Activated CD8-positive, alpha-beta T cell treated with anti-CD3 and anti-CD28 coated beads, Interleukin-2, amount 10 ng/mL, durations not matched to agents 7 days and 5 days (primary cell): ENCODE results near the gene CCER1. TPM values are rescaled to one million over a fixed set of nuclear protein-coding genes. Genes with fewer than 3 reads are reported as not detected.

ENCODE experiments used
- ATAC-seq: fragments of 150-1000 bp; cut with Tn5 transposase; one replicate; pipeline ENCODE4 v1.10.0; 2021; ENCODE audit warnings: moderate library complexity
- CTCF ChIA-PET: fragments of 350-600 bp; sonication (Branson Sonifier 250); formaldehyde crosslinking; loops from one replicate; lab custom pipeline; 2021; ENCODE audit warnings: antibody characterized with exemption; lab: Charles Lee
- POLR2A ChIA-PET: fragments of 350-600 bp; sonication (Branson Sonifier 250); formaldehyde crosslinking; loops from one replicate; lab custom pipeline; 2021; ENCODE audit warnings: antibody characterized with exemption; lab: Charles Lee
- DNase-seq: peaks from one replicate; pipeline ENCODE4 v3.0.0-alpha.2; 2020
- H3K27ac Mint-ChIP-seq: one replicate; pipeline ENCODE4 v1.8.0; 2021; ENCODE audit warnings: mild to moderate bottlenecking, mixed read lengths
- H3K27me3 Mint-ChIP-seq: one replicate; pipeline ENCODE4 v1.8.0; 2021; ENCODE audit warnings: low read depth, mixed read lengths
- H3K36me3 Mint-ChIP-seq: one replicate; pipeline ENCODE4 v1.8.0; 2021; ENCODE audit warnings: low read depth, mixed read lengths
- H3K4me1 Mint-ChIP-seq: one replicate; pipeline ENCODE4 v1.8.0; 2021; ENCODE audit warnings: low read depth, mixed read lengths
- H3K4me3 Mint-ChIP-seq: one replicate; pipeline ENCODE4 v1.8.0; 2021; ENCODE audit warnings: mild to moderate bottlenecking, mixed read lengths
- H3K9me3 Mint-ChIP-seq: one replicate; pipeline ENCODE4 v1.8.0; 2022; ENCODE audit warnings: mixed read lengths; ENCODE audit not compliant: insufficient read depth
- total RNA-seq, 2 experiments: library from RNA; stranded (reverse); gene quantifications; one replicate each; pipeline ENCODE4 v1.2.3, GENCODE V29; 2021

CCER1 gene
- total RNA-seq, 2 experiments from 2014 or later = not detected

DNA sequence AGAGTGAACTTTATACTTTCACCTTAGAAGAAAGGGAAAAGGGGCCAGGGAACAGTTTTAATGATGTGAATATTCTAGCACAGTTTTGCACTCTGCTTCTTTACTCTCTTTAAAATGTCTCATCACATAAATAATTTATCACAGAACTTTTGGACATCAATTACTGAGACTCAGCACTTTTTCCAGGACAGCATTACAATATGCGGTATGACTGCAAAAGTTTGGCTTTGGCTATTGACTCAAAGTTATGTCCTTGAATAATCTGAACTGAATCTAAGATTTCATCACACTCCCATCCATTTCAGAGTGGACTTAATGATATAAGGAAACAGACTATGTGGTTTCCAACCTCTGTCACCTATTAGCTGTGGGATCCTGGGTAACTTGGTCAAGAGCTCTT is 11.7 kb downstream of the CCER1 start:
- ATAC-seq (no peak), DNase-seq (no peak)
- H3K4me3 Mint-ChIP-seq = no peak overlapping the region
- no peaks in the 10 kb centered on the region for H3K4me1 Mint-ChIP-seq
- ChIA-PET CTCF (interaction anchor here (1.0 to 1.1 kb wide), 3 partner anchors 15 to 89 kb away, joined by 3 to 4 read pairs (median 3); no protein-coding TSS in a partner anchor), POLR2A (no interaction called here)
- H3K36me3 Mint-ChIP-seq = no peaks in the 10 kb centered on the region
- H3K27ac Mint-ChIP-seq = no peak overlapping the region
- H3K27me3 Mint-ChIP-seq = peaks cover 8% of the 10 kb centered on the region
- no peaks in the 10 kb centered on the region for H3K9me3 Mint-ChIP-seq

DNA sequence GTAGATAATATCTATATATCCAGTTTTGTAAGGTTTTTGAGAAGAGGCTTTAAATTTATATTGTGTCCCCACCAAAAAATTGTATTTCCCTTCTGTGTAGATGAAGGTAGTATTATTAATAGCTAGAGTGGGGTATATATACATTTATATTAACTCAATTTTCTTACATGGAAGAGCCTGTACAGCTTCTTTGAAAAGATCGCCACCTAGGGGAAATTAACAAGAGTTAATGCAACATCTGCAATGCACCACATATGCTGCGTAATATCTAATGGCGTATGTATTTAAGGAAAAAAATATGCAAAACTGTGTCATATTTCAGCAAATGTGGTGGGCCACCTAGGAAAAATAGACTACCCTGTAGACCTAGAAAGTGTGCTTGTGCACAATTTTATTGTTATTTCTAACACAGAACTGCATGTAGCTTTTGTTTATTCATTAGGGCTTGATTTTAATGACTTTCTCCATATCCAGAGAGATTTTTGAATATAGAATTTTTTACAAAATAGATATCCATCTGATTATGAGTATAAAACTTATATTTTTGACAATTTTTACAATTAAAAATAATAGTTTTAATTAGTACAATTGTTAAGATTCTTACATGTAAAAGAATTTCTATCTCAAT is 14.0 kb downstream of the CCER1 start:
- peaks cover 9% of the 10 kb centered on the region for H3K27me3 Mint-ChIP-seq
- no peaks in the 10 kb centered on the region for H3K36me3 Mint-ChIP-seq
- ChIA-PET CTCF (interaction anchor here (0.7 to 1.7 kb wide), 3 partner anchors 9 to 1398 kb away, joined by 3 to 4 read pairs (median 4); no protein-coding TSS in a partner anchor), POLR2A (no interaction called here)
- no peaks in the 10 kb centered on the region for H3K9me3 Mint-ChIP-seq
- no peaks in the 10 kb centered on the region for H3K4me1 Mint-ChIP-seq
- no peak overlapping the region for H3K4me3 Mint-ChIP-seq
- DNase-seq (no peak), ATAC-seq (no peak)
- no peak overlapping the region for H3K27ac Mint-ChIP-seq

DNA sequence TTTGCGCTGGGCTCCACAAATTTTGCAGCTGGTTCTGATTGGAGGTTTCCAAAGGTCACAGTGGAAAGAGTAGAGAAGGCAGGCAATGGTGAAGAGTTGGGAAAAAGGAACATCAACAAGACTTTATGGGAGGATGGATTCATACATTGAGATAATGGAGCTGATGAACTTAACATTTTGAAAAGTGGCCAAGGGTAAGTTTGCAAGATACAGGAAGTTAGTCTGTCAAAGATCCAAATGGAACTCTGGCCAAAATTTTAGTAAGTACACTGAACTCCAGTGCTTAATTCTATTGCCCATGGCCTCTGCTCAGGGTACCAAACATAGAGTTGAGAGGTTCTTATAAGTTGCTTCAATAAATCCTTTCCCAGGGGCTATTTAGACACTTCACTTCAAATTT is 15.6 kb downstream of the CCER1 start:
- no peaks in the 10 kb centered on the region for H3K9me3 Mint-ChIP-seq
- CTCF ChIA-PET = no interaction called here
- no peaks in the 10 kb centered on the region for H3K36me3 Mint-ChIP-seq
- POLR2A ChIA-PET = no interaction called here
- DNase-seq = no peak
- no peak overlapping the region for H3K27ac Mint-ChIP-seq
- ATAC-seq = no peak
- H3K4me3 Mint-ChIP-seq = no peak overlapping the region
- H3K27me3 Mint-ChIP-seq = peaks cover 9% of the 10 kb centered on the region
- H3K4me1 Mint-ChIP-seq = no peaks in the 10 kb centered on the region

DNA sequence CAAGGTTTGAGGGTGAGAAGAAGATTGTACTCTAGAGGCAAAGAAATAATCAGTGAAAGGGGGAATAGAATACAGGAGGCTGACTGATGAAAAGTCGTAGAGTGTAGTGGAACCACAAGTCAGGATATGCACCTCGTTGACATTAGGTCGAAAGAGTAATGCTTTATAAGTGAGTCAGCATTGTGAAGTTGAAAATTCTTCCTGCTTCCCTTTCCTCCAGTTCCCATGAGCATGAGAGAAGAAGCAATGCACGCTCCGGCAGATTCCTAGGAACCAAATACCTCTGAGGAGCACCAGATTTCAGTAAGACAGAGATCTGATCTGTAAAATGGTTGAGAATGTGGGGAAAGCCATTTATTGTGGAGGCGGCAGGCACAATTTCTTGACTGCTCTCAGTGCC is 16.5 kb downstream of the CCER1 start:
- POLR2A ChIA-PET = no interaction called here
- no peak overlapping the region for H3K4me3 Mint-ChIP-seq
- no peaks in the 10 kb centered on the region for H3K36me3 Mint-ChIP-seq
- H3K27me3 Mint-ChIP-seq = peaks cover 9% of the 10 kb centered on the region
- no peak overlapping the region for H3K27ac Mint-ChIP-seq
- no peaks in the 10 kb centered on the region for H3K9me3 Mint-ChIP-seq
- no peak for ATAC-seq
- H3K4me1 Mint-ChIP-seq = no peaks in the 10 kb centered on the region
- DNase-seq = no peak
- CTCF ChIA-PET = no interaction called here

DNA sequence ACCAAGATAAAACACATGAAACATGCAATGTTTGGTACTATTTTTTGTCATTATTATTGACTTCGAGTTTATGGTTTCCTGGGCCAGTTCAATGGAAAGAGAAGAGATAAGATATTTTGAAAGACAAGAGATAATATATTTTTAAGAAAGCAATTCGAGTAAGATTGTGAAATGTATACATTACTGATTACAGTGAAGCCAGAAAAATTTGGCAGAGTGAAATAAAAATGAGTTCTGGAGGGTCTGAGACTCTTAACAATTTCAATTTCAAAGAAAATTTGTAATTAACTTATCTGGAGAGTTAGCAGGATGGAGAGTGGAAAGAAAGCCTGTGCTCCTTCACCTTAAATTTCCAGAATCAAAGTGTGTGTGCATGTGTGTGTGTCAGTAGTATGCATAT is 17.3 kb downstream of the CCER1 start:
- no peaks in the 10 kb centered on the region for H3K9me3 Mint-ChIP-seq
- ChIA-PET CTCF (no interaction called here), POLR2A (no interaction called here)
- peaks cover 9% of the 10 kb centered on the region for H3K27me3 Mint-ChIP-seq
- H3K4me1 Mint-ChIP-seq = no peaks in the 10 kb centered on the region
- H3K27ac Mint-ChIP-seq = no peak overlapping the region
- DNase-seq (no peak), ATAC-seq (no peak)
- no peak overlapping the region for H3K4me3 Mint-ChIP-seq
- H3K36me3 Mint-ChIP-seq = no peaks in the 10 kb centered on the region

DNA sequence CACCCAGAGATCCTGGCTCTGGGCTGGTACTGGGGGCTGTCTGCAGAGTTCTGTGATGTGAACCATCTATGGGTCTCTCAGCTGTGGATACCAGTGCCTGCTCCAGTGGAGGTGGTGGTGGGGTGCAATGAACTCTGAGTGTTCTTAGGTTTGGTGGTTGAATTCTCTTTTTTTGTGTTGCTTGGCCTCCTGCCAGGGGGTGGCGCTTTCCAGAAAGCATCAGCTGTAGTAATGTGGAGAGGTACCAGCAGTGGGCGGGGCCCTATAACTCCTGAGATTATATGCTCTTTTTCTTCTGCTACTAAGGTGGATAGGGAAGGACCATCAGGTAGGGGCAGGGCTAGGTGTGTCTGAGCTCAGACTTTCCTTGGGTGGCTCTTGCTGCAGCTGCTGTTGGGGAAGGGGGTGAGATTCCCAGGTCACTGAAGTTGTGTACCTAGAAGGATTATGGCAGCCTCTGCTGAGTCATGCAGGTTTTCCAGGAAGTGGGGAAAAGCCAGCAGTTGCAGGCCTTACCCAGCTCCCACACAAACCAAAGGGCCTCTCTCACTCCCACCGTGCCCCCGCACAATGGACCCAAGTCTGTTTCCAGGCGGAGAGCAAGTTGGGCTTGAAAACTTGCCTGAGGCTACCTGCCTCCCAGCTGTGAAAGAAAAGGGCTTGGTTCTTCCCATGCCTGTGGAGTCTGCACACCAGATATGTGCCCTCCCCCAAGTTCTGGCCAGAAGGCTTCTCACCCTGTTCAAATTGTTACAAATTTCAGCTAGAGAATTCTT is 18.6 kb downstream of the CCER1 start:
- DNase-seq (no peak), ATAC-seq (no peak)
- Mint-ChIP-seq H3K36me3 (no peaks in the 10 kb centered on the region), H3K27ac (no peak overlapping the region), H3K4me1 (no peaks in the 10 kb centered on the region), H3K9me3 (peaks cover 4% of the 10 kb centered on the region), H3K27me3 (peaks cover 6% of the 10 kb centered on the region), H3K4me3 (no peak overlapping the region)
- CTCF ChIA-PET = interaction anchor here (1.5 kb wide), 1 partner anchor 8 kb away, joined by 4 read pairs; no protein-coding TSS in a partner anchor
- POLR2A ChIA-PET = no interaction called here

DNA sequence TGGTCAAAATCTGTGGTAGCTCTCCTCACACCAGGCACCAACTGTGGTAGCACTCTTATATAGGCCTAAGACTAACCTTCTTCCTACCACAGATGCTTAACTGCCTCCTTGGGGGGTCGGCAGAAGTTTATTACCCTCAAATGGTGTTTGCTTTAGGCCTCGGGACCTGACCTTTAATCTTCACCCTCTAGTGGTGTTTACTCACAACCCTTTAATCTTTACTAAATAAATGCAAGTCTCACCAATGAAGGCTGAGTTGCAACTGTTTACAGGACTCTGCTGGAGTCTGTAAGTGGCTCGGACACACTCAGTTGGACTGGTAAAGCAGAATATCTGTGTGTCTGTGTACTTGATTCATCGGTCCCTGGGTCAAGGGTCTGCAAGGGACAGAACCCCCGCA is 29.4 kb downstream of the CCER1 start:
- POLR2A ChIA-PET = no interaction called here
- CTCF ChIA-PET = no interaction called here

DNA sequence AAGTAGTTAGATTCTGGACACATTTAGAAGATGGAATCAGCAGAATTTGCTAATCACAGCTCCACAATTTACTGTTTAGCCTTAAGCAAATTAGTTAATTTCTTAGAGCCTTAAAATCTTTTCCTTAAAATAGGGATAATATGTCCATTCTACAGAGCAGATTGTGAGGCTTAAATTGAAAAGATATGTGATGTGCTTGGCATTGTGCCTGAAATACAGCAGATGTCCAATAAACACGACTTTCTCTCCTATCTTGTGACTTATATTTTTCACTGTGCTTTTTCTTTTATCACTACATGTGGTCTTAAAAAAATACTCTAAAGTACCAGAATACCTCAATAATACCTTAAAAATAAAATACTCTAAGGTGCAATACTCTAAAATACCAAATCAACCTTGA is 30.6 kb downstream of the CCER1 start:
- H3K4me1 Mint-ChIP-seq = no peaks in the 10 kb centered on the region
- H3K27me3 Mint-ChIP-seq = no peaks in the 10 kb centered on the region
- no peak overlapping the region for H3K4me3 Mint-ChIP-seq
- H3K9me3 Mint-ChIP-seq = no peaks in the 10 kb centered on the region
- no peaks in the 10 kb centered on the region for H3K36me3 Mint-ChIP-seq
- ChIA-PET POLR2A (no interaction called here), CTCF (no interaction called here)
- no peak for DNase-seq
- ATAC-seq = no peak
- H3K27ac Mint-ChIP-seq = no peak overlapping the region

More for the DNA sequence above, 29.4 kb downstream of the CCER1 start:
- Mint-ChIP-seq H3K27ac (no peak overlapping the region), H3K4me1 (no peaks in the 10 kb centered on the region), H3K9me3 (no peaks in the 10 kb centered on the region), H3K27me3 (no peaks in the 10 kb centered on the region), H3K36me3 (no peaks in the 10 kb centered on the region), H3K4me3 (no peak overlapping the region)
- ATAC-seq = no peak
- no peak for DNase-seq

DNA sequence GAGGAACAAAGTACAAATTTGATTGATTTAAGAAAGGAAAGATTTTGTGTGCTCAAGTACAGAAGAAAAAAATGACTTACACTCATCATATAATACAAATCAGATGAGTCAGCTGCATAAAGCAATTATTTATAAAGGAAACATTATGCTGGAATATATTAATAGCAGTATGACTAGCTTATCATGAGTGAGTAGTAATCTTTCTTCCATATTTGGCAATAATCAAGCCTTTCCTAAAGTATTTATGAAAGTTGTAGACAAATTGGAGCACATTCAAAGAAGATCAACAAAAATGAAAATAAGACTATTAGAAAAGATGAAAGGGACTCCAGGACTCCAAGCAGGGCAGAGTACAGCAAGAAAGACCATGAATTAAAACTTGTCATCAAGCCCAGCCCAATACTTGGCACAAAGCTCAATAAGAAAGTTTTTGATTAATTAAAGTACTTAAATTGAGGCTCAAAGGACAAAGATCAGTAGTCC is 32.8 kb downstream of the CCER1 start:
- POLR2A ChIA-PET = no interaction called here
- CTCF ChIA-PET = no interaction called here
- no peak overlapping the region for H3K4me3 Mint-ChIP-seq
- H3K9me3 Mint-ChIP-seq = no peaks in the 10 kb centered on the region
- no peaks in the 10 kb centered on the region for H3K27me3 Mint-ChIP-seq
- no peaks in the 10 kb centered on the region for H3K4me1 Mint-ChIP-seq
- no peaks in the 10 kb centered on the region for H3K36me3 Mint-ChIP-seq
- H3K27ac Mint-ChIP-seq = no peak overlapping the region
- DNase-seq (no peak), ATAC-seq (no peak)

DNA sequence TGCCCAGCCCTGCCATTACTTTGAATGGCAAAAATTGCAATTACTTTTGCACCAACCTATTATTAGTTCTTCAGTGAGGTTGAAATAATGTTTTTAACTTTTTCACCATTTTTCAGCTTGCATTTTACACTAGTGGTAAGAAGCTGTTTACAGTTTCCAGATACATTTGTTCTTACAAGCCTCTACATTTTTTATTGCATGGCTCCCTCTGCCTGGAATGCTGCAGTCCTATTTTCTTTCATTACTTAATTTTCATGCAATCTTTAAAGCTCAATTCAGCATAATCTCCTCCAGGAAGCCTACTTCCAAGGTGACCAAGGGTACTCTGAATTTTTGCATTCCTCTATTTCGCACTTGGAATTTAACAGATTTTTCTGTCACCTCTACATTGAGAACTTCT is 33.4 kb downstream of the CCER1 start:
- CTCF ChIA-PET = no interaction called here
- no peaks in the 10 kb centered on the region for H3K36me3 Mint-ChIP-seq
- no peak overlapping the region for H3K27ac Mint-ChIP-seq
- no peaks in the 10 kb centered on the region for H3K4me1 Mint-ChIP-seq
- no peaks in the 10 kb centered on the region for H3K27me3 Mint-ChIP-seq
- POLR2A ChIA-PET = no interaction called here
- H3K4me3 Mint-ChIP-seq = no peak overlapping the region
- no peaks in the 10 kb centered on the region for H3K9me3 Mint-ChIP-seq
- ATAC-seq = no peak
- DNase-seq = no peak

DNA sequence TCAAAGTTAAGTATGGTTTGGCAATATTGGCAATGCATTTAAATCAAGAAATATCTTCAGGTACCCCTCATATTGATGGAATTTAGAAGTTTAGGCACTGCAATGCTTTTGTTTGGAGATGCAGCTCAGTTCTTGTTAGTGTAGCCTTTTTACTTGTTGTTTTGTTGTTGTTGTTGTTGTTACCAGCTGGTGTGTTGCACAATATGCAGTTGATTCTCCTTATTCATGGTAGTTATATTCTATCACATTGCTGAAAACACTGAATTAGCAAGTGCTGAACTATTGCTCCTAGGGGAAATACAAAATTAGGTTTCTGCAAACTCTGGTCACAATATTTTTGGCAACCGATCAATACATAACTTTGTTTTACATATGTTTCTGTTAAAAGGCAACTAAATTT is 34.8 kb downstream of the CCER1 start:
- POLR2A ChIA-PET = no interaction called here
- H3K4me3 Mint-ChIP-seq = no peak overlapping the region
- ATAC-seq (no peak), DNase-seq (no peak)
- no peaks in the 10 kb centered on the region for H3K36me3 Mint-ChIP-seq
- H3K27ac Mint-ChIP-seq = no peak overlapping the region
- no peaks in the 10 kb centered on the region for H3K9me3 Mint-ChIP-seq
- no peaks in the 10 kb centered on the region for H3K27me3 Mint-ChIP-seq
- no peaks in the 10 kb centered on the region for H3K4me1 Mint-ChIP-seq
- CTCF ChIA-PET = no interaction called here

DNA sequence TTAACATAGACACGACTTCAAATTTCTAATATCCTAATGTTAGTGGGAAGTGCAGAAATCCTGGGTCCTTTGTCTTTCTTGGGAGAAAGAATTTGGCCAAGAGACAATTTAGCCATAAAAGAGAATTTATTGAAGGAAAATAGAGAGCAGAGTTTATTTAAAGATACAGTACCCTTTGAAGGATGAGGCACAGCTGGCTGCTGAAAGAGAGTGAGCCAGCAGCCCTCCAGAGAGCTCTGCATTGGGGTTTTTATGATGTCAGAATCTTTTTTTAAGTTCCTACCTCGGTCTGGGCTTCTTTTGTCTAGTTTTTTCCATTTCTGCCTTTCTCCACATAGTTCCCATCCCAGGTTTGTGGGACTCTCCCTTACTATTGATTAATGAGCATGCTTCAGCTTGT is 37.5 kb downstream of the CCER1 start:
- H3K27ac Mint-ChIP-seq = no peak overlapping the region
- ChIA-PET CTCF (no interaction called here), POLR2A (no interaction called here)
- no peaks in the 10 kb centered on the region for H3K36me3 Mint-ChIP-seq
- ATAC-seq (no peak), DNase-seq (no peak)
- no peaks in the 10 kb centered on the region for H3K9me3 Mint-ChIP-seq
- H3K27me3 Mint-ChIP-seq = no peaks in the 10 kb centered on the region
- H3K4me1 Mint-ChIP-seq = no peaks in the 10 kb centered on the region
- no peak overlapping the region for H3K4me3 Mint-ChIP-seq
